HG03354 (cell line): Measurements from ENCODE around the gene ATF7IP.
A peak's percentile ranks its signal among the peaks of the same experiment; 100 is the strongest.
"Not testable (repeated sequence)": the region's sequence is repeated elsewhere in the genome, so short reads cannot be mapped to it uniquely, and the experiment has no call there.

Experiments
- ATAC-seq: cut with Tn5 transposase; IDR thresholded peaks from one replicate; pipeline ENCODE4 v1.9.1; 2021; ENCODE audit warnings: mild to moderate bottlenecking; ENCODE audit not compliant: unreplicated experiment, poor library complexity, severe bottlenecking

Gene ATF7IP, protein sequence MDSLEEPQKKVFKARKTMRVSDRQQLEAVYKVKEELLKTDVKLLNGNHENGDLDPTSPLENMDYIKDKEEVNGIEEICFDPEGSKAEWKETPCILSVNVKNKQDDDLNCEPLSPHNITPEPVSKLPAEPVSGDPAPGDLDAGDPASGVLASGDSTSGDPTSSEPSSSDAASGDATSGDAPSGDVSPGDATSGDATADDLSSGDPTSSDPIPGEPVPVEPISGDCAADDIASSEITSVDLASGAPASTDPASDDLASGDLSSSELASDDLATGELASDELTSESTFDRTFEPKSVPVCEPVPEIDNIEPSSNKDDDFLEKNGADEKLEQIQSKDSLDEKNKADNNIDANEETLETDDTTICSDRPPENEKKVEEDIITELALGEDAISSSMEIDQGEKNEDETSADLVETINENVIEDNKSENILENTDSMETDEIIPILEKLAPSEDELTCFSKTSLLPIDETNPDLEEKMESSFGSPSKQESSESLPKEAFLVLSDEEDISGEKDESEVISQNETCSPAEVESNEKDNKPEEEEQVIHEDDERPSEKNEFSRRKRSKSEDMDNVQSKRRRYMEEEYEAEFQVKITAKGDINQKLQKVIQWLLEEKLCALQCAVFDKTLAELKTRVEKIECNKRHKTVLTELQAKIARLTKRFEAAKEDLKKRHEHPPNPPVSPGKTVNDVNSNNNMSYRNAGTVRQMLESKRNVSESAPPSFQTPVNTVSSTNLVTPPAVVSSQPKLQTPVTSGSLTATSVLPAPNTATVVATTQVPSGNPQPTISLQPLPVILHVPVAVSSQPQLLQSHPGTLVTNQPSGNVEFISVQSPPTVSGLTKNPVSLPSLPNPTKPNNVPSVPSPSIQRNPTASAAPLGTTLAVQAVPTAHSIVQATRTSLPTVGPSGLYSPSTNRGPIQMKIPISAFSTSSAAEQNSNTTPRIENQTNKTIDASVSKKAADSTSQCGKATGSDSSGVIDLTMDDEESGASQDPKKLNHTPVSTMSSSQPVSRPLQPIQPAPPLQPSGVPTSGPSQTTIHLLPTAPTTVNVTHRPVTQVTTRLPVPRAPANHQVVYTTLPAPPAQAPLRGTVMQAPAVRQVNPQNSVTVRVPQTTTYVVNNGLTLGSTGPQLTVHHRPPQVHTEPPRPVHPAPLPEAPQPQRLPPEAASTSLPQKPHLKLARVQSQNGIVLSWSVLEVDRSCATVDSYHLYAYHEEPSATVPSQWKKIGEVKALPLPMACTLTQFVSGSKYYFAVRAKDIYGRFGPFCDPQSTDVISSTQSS

DNA sequence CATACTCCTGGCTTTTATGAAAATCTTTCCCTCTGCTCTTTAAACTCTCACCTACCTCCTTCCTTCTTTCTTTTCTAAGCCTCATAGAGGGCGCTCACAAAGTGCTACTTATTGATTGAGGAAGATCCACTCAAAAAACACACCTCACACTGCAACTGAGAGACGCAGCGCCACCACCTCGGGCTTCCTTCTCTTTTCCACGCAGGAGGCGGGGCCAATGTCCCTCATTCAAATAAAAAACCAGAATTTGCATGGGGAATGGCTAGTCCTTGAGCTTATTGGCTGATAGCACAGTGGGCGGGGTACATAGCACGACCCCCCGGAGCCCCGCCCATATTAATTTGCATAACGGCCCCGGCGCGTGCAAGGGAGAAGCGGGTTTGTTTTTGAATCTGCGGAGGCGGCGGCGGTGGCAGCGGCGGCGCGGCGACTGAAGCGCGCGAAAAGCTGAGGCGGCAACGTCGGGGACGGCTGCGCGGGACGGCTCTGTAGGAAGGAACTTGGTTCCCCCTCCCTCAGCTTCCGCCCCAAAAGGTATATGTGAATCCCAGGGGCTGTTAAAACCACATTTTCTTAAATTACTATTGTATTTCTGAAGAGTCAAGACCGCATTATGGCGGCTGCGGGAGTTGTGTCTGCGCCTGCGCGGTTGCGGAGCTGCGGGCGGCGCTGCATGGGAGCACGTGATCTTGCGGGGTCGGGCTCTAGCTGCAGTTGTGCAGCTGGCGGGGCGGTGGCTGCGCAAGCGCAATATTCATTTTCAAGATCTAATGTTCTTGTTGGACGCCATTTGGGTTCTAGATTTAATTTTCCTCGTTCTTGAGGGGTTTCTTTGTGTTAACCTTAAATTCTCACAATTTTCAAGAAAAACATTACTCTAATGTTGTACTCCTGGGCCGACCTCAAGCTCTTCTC is at the start of gene ATF7IP:
ATF7IP (plus strand) TSS at position 389 of the 915 bp plus-strand sequence. CDS start 58,234 bp downstream, outside the sequence.
- peak; percentile 79 for ATAC-seq

DNA sequence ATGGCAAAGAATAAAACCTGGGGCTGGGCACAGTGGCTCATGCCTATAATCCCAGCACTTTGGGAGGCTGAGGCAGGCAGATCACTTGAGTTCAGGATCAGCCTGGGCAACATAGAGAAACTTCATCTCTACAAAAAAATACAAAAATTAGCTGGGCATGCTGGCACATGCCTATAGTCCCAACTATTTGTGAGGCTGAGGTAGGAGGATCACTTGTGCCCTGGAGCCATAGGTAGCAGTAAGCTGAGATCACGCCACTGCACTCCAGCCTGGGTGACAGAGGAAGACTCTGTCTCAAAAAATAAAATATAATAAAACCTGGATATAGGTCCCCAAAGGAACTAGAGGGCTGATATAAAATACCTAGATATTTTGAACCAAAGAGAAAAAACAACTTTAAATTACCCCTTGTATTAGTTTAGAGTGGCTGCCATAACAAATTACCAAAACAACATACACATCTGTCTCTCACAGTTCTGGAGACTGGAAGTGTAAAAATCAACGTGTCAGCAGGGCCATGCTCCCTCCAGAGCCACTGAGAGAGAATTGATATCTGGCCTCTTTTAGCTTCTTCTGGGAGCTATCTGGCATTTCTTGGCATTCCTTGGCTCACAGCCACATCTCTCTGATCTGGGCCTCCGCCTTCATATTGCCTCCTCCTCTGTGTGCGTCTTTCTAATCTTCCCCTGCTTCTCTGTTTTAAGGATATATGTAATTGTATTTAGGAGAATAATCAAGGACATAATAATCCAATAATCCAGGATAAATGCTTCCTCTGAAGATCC is 47.9 kb upstream of the ATF7IP start:
- ATAC-seq = no peak

DNA sequence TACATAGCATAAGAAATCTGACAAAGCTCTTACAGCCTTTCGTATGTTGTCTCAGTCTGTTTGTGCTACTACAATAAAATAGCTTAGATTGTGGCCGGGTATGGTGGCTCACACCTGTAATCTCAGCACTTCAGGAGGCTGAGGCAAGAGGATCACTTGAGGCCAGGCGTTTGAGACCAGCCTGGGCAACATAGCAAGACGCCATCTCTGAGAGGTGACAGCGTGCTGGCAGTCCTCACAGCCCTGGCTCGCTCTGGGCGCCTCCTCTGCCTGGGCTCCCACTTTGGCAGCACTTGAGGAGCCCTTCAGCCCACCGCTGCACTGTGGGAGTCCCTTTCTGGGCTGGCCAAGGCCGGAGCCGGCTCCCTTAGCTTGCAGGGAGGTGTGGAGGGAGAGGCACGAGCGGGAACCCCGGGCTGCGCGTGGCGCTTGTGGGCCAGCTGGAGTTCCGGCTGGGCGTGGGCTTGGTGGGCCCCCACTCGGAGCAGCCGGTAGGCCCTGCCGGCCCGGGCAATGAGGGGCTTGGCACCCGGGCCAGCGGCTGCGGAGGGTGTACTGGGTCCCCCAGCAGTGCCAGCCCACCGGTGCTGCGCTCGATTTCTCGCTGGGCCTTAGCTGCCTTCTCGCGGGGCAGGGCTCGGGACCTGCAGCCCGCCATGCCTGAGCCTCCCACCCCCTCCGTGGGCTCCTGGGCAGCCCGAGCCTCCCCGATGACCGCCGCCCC is 45.6 kb upstream of the ATF7IP start:
- not testable (repeated sequence) for ATAC-seq

DNA sequence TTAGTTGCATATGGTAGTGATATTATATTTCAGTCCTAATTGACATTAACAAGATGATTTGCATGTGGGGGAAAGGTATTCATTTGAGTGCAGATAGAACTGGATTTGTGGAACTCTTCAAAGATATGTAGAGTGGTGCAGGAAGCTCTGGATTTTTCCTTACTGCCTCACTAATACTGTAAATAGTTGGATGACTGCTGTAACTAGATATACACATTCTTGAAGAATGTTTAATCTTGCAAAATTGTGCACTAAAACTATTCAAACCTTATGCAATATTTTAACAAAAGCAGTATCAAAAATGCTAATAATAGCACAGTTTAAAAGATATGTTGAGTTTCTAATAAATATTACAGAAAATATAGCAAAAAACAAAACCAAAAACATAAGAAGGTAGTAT is 43.1 kb upstream of the ATF7IP start:
- ATAC-seq = no peak

DNA sequence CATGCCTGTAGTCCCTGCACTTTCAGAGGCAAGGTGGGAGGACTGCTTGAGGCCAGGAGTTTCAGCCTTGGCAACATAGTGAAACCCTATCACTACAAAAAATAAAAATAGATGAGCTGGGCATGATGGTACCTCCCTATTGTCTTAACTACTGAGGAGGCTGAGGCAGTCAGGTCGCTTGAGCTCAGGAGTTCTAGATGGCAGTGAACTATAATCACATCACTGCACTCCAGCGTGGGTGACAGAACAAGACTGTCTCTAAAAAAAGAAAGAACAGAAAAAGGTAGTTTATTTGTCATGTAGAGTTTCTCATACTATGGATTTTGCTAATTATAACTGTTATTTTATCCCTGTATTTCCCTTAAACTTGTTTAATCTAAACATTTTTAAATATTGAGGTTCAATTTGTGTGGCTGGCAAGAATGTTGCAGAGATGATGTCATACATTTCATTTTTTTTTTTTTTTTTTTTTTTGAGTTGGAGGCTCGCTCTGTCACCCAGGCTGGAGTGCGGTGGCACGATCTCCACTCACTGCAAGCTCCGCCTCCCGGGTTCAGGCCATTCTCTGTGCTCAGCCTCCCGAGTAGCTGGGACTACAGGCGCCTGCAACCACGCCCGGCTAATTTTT is 39.7 kb upstream of the ATF7IP start:
- ATAC-seq = no peak

DNA sequence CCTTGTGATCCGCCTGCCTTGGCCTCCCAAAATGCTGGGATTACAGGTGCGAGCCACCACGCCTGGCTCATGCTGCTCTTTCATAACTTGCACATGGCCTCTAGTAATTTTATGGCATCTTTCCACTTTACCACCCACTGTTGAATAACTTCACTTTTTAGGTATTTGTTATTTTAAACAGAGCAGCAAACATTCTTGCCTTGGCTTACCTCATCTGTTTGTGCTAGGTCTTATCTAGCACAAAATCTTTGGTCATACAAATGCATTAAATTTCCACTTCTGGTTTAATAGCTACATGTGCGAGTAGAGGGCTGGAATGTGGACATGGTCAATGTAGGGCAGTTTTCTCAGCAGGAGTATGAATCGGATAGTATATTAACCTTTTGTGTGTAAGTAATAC is 38.8 kb upstream of the ATF7IP start:
- no peak for ATAC-seq

DNA sequence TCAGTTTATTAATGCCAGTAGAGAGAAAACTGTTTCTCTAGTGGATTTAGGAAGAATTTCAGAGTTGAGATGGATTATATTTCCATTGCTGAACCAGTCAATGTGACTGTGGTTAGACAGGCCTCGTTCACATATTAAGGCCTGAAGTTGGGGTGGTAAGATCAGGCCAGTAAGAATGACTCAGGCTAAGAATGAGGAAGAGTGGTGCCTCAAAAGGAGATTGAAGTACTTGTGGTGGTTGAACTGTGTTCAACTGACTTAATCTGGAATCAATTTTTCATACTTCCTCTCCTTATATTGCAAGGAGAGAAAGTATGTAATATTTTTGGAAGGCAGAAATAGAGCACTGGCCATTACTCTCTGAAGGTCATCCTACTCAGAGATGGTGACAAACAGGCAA is 37.8 kb upstream of the ATF7IP start:
- ATAC-seq = no peak

DNA sequence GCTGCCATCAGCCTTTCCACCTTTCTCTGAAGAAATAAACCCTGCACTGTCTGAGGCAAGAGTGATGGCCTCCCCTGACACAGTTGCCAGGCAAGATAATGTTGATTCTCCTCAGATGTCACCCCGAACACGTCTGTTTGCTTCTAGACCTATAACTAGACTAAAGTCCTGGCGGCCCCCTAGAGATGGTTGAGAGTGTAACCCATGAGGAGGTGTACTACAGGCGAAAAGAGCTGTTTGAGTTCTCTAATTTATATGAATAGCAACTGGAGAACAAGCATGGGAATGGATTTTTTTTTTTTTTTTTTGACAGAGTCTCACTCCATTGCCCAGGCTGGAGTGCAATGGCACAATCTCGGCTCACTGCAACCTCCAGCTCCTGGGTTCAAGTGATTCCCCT is 33.0 kb upstream of the ATF7IP start:
- ATAC-seq = no peak

DNA sequence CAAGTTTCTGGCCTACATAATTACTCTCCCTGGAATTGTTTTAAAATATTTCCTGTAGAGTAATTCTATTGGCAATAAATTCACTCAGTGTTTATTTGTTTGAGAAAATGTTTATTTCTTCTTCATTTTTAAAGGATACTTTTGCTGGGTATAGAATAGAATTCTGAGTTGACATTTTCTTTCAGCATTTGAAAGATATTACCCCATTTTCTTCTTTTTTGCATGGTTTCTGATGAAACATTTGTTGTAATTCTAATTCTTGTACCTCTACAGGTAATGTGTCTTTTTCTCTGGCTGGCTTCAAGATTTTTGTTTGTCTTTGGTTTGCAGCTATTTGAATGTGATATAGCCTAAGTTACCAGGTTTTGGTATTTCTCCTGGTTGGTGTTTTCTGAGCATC is 25.1 kb upstream of the ATF7IP start:
- ATAC-seq = no peak

DNA sequence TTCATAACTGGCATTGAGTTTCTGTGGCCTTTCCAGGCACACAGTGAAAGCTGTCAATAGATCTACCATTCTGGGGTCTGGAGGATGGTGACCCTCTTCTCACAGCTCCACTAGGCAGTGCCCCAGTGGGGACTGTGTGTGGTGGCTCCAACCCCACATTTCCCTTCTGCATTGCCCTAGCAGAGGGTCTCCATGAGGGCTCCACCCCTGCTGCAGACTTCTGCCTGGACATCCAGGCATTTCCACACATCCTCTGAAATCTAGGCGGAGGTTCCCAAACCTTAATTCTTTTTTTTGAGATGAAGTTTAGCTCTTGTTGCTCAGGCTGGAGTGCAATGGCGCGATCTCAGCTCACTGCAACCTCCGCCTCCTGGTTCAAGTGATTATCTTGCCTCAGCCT is 14.0 kb upstream of the ATF7IP start:
- ATAC-seq = not testable (repeated sequence)

DNA sequence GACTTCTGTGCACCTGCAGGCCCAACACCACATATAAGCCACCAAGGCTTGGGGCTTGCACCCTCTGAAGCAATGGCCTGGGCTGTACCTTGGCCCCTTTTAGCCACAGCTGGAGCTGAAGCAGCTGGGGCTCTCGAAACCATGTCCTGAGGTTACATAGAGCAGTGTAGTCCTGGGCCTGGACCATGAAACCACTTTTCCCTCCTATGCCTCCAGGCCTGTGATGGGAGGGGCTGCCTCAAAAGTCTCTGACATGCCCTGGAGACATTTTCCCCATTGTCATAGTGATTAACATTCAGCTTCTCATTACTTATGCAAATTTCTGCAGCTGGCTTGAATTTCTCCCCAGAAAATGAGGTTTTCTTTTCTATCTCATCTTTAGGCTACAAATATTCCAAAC is 13.4 kb upstream of the ATF7IP start:
- ATAC-seq = not testable (repeated sequence)

DNA sequence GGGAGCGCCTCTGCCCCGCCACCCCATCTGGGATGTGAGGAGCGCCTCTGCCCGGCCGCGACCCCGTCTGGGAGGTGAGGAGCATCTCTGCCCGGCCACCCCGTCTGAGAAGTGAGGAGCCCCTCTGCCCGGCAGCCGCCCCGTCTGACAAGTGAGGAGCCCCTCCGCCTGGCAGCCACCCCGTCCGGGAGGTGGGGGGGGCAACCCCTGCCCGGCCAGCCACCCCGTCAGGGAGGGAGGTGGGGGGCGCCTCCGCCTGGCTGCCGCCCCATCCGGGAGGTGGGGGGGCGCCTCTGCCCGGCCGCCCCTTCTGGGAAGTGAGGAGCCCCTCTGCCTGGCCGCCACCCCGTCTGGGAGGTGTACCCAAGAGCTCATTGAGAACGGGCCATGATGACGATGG is 10.8 kb upstream of the ATF7IP start:
- ATAC-seq = not testable (repeated sequence)

DNA sequence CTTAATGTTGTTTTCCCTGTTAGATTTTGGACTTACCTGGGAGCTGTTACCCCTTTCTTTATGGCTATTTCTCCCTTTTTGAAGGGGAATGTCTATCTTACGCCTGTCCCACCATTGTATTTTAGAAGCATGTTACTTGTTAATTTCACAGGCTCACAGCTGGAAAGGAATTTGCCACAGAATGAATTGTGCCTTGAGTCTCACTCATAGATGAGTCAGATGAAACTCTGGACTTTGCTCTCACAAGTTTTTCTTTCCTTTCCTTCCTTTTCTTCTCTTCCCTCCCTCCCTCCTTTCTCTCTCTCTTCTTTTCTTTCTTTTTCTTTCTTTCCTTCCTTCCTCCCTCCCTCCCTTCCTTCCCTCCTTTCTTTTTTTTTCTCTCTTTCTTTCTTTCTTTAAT is 9.3 kb upstream of the ATF7IP start:
- ATAC-seq = no peak

DNA sequence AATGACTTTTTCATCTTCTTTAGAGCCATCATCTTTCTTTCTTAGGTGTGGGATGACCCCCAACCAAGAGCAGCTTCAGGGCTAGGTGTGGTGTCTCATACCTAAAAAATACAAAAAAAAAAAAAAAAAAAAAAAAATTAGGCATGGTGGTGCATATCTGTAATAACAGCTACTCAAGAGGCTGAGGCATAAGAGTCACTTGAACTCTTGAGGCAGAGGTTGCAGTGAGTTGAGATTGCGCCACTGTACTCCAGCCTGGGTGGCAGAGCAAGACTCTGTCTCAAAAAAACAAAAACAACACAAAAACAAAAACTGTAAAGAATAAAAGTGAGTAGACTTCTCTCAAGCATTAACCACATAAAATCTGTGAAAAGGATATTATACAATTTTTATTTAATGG is 8.0 kb upstream of the ATF7IP start:
- no peak for ATAC-seq

DNA sequence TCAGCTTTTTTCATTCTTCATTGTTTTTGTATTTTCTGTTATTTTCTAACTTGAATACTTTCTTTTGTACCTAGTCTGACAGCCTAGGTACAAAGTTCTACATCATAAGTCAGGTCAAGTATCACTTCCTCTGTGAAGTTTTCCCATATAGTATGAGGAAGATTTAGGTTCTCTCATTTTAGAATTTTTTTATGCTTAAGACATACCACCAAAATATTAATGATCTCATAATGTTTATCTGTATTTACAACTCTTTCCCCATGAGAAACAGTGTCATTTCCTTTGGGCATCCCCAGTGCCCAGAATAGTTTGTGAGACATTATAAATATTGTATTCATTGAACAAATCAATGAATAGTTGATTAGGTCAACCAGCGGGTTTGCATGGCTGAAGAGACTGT is 3.1 kb upstream of the ATF7IP start:
- ATAC-seq = peak; percentile 21

DNA sequence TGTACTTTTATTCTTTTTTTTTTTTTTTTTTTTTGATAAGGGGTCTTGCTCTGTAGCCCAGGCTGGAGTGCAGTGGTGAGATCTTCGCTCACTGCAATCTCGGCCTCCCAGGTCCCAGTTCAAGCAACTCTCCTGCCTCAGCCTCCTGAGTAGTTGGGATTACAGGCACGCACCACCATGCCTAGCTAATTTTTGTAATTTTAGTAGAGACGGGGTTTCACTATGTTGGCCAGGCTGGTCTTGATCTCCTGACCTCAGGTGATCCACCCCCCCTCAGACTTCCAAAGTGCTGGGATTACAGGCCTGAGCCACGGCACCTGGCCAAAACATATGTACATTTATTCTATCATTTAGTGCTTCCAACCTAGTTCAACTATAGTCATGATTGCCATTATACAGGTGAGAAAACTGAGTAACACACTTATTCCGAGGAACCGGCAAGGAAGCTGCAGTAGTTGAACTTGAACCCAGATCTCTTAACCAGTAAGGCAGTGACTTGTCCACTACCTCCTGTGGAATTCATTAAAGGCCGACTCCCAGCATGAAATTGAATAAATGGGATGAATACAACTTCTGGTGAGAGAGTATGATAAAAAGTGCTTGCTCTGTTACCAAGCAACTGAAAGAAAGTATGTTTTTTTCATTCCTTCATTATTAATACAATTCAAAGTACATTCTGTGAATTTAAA is 755 bp upstream of the ATF7IP start:
- no peak for ATAC-seq
